ENCODE measurements around the gene RALBP1. TPM values are rescaled to one million over a fixed set of nuclear protein-coding genes. Genes with fewer than 3 reads are reported as not detected.

Gene RALBP1
- total RNA-seq, 4 donors from 2014 or later: 211 to 229 (median 224) TPM

DNA sequence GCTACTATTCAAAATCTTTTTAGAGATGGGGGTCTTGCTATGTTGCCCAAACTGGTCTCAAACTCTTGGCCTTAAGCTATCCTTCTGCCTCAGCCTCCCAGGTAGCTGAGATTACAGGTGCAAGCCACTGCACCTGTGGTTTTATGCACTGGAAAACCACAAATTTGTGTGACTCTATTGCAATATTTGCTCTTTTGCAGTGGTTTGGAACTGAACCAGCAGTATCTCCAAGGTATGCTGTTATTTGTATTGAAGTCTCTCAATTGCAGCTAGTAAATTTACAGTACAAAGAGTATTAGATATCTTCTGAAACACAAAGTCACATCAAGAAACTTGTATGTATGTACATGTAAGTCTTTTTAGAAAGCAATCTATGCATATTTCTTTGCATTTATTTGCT lies 92.9 kb downstream of the RALBP1 start:
- TF ChIP-seq, protein P1, sequence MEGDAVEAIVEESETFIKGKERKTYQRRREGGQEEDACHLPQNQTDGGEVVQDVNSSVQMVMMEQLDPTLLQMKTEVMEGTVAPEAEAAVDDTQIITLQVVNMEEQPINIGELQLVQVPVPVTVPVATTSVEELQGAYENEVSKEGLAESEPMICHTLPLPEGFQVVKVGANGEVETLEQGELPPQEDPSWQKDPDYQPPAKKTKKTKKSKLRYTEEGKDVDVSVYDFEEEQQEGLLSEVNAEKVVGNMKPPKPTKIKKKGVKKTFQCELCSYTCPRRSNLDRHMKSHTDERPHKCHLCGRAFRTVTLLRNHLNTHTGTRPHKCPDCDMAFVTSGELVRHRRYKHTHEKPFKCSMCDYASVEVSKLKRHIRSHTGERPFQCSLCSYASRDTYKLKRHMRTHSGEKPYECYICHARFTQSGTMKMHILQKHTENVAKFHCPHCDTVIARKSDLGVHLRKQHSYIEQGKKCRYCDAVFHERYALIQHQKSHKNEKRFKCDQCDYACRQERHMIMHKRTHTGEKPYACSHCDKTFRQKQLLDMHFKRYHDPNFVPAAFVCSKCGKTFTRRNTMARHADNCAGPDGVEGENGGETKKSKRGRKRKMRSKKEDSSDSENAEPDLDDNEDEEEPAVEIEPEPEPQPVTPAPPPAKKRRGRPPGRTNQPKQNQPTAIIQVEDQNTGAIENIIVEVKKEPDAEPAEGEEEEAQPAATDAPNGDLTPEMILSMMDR (IDR thresholded peaks at IDR 0.05): no peak
- no peak for TF ChIP-seq POLR2A (IDR thresholded peaks at IDR 0.05)
- H3K4me3 ChIP-seq (ENCODE audit: low read depth, poor library complexity, severe bottlenecking): no peak overlapping the region
- no peak for DNase-seq (ENCODE audit: low spot score in 2 of 2)
- intact Hi-C loops (cut with DNase I; ENCODE audit: low total_unique reads): no loop called here

DNA sequence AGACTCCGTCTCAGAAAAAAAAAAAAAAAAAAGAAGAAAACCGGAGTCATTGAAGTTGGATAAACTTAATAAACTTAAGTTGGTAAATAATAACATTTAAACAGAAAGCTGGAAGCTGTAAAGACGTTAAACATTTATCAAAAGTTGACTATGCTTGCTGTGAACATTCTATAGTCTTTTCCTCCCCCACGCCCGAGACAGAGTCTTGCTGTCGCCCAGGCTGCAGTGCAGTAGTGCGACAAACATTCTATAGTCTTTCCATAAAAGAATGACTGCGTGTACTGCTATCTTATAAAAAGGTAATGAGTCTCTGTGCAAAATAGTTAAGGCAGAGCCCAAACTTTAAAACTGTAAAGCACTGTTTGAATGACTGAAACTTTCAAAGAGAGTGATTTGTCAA lies 93.9 kb downstream of the RALBP1 start:
- no peak for TF ChIP-seq POLR2A (IDR thresholded peaks at IDR 0.05)
- TF ChIP-seq, protein P1 (IDR thresholded peaks at IDR 0.05): no peak
- no peak overlapping the region for H3K4me3 ChIP-seq (ENCODE audit: low read depth, poor library complexity, severe bottlenecking)
- no peak for DNase-seq (ENCODE audit: low spot score in 2 of 2)
- intact Hi-C loops (cut with DNase I; ENCODE audit: low total_unique reads): no loop called here
- 89 to 92% methylated on average over 8 of the region's 8 CpGs for WGBS, 2 donors

GRCh38 chr18:9570255-9570654 lies 94.9 kb downstream of the RALBP1 start:
- no peak for TF ChIP-seq POLR2A (IDR thresholded peaks at IDR 0.05)
- TF ChIP-seq, protein P1 (IDR thresholded peaks at IDR 0.05): no peak
- WGBS, 2 donors: 65 to 79% methylated on average over 3 of the region's 3 CpGs
- no peak for DNase-seq (ENCODE audit: low spot score in 2 of 2)
- intact Hi-C loops (cut with DNase I; ENCODE audit: low total_unique reads): no loop called here
- H3K4me3 ChIP-seq (ENCODE audit: low read depth, poor library complexity, severe bottlenecking): no peak overlapping the region

DNA sequence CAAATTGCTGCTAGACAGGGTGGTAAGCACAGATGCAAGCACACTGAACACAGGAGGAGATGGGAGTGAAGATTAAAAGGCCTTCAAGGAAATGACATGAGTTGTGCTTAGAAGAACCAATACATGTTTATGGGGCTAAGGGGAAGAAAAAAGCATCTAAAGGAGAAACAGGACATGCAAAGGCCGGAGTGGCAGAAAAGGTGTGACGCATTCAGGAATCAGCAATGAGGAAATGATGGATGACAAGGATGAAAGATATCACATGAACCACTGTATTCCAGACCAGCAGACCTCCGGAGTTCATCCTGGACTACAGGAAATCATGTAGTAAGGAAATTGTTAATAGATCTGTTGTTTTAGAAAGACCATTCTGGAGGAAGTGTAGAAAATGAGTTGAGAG lies 96.2 kb downstream of the RALBP1 start:
- intact Hi-C loops (cut with DNase I; ENCODE audit: low total_unique reads): no loop called here
- DNase-seq (ENCODE audit: low spot score in 2 of 2): no peak
- no peak overlapping the region for H3K4me3 ChIP-seq (ENCODE audit: low read depth, poor library complexity, severe bottlenecking)
- TF ChIP-seq POLR2A (IDR thresholded peaks at IDR 0.05): no peak
- TF ChIP-seq, protein P1 (IDR thresholded peaks at IDR 0.05): no peak
- WGBS, 2 donors: 82 to 84% methylated on average over 3 of the region's 3 CpGs

DNA sequence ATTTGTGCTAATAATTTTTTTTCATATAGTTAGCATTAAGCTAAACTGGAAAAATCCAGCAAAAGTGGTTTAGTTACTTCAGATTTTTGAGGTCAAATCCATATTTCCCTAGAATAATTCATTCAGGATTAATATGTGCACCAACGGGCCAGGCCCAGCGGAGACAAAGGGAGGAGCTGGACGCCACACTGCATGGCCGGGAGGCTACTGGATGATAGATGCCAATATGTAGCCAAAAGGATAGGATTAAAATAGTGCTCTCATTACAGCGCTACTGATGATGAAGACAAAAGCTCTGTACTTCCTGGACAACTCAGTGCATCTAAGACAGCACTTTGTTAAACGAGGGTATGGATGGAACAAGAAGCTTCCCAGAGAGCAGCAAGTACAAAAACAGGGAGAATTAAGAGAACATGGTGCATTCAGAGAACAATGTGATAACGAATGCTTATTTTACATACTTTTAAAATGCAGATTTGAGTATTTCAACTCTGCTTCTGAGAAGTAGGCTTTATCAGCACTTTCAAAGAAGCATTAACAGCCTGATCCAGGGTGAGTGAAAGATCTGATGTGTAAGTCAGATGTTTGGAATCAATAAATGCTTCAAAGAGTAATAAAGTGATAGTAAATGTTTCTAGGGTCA lies 99.3 kb downstream of the RALBP1 start:
- DNase-seq (ENCODE audit: low spot score in 2 of 2): no peak
- intact Hi-C loops (cut with DNase I; ENCODE audit: low total_unique reads): no loop called here
- no peak overlapping the region for H3K4me3 ChIP-seq (ENCODE audit: low read depth, poor library complexity, severe bottlenecking)
- 86 to 87% methylated on average over 7 of the region's 7 CpGs for WGBS, 2 donors
- no peak for TF ChIP-seq POLR2A (IDR thresholded peaks at IDR 0.05)
- TF ChIP-seq, protein P1 (IDR thresholded peaks at IDR 0.05): no peak

GRCh38 chr18:9575558-9575957 lies 100.2 kb downstream of the RALBP1 start:
- TF ChIP-seq, protein P1 (IDR thresholded peaks at IDR 0.05): no peak
- no peak for TF ChIP-seq POLR2A (IDR thresholded peaks at IDR 0.05)
- peak in 1 of 2 donors; percentile 72 for DNase-seq (ENCODE audit: low spot score in 2 of 2)
- 24 to 30% methylated on average over 5 of the region's 5 CpGs for WGBS, 2 donors
- intact Hi-C loops (cut with DNase I; ENCODE audit: low total_unique reads): no loop called here
- no peak overlapping the region for H3K4me3 ChIP-seq (ENCODE audit: low read depth, poor library complexity, severe bottlenecking)
